IMR-90 (cell line): ENCODE data around the gene TIGIT. TPM values are rescaled to one million over a fixed set of nuclear protein-coding genes. Genes with fewer than 3 reads are reported as not detected.

Experiments used
- ATAC-seq: fragments of 200-7000 bp; cut with Tn5 transposase; 2 replicates; pipeline ENCODE4 v1.9.1; 2020; ENCODE audit warnings: low read depth, mild to moderate bottlenecking, moderate library complexity
- BruUV-seq: library from RNA; stranded (reverse); fragments of 400-500 nt; replicated peaks from 2 replicates; lab custom pipeline; 2021; lab: Mats Ljungman, UMichigan
- CTCF ChIA-PET: fragments of 300-600 bp; formaldehyde crosslinking; extraction: SDS; loops from one replicate; lab custom pipeline; 2021; ENCODE audit warnings: antibody characterized with exemption; lab: Yijun Ruan, JAX
- POLR2A ChIA-PET: fragments of 300-600 bp; sonication (Branson Sonifier 250); formaldehyde crosslinking; loops from one replicate; lab custom pipeline; 2022; ENCODE audit warnings: antibody characterized with exemption; ENCODE audit not compliant: unreplicated experiment; lab: Charles Lee
- DNase-seq: peaks from one replicate; pipeline ENCODE4 v3.0.0; 2013
- H2AFZ ChIP-seq: replicated peaks from 2 replicates; pipeline ENCODE3; 2013; ENCODE audit warnings: low read length, mild to moderate bottlenecking; ENCODE audit not compliant: poor library complexity
- H2AK5ac ChIP-seq: 2 replicates; pipeline ENCODE4 v1.6.1; 2013; ENCODE audit warnings: low read depth, low read length, inconsistent platforms
- H2AK9ac ChIP-seq: replicated peaks from 2 replicates; pipeline ENCODE3; 2013; ENCODE audit warnings: mild to moderate bottlenecking, low read depth, low read length, moderate library complexity; ENCODE audit not compliant: poor library complexity
- H2BK120ac ChIP-seq: 2 replicates; pipeline ENCODE4 v1.6.1; 2013; ENCODE audit warnings: low read depth, low read length, inconsistent platforms
- H2BK15ac ChIP-seq: 3 replicates; pipeline ENCODE4 v1.6.1; 2013; ENCODE audit warnings: low read depth, low read length, inconsistent platforms
- H2BK20ac ChIP-seq: 2 replicates; pipeline ENCODE4 v1.6.1; 2013; ENCODE audit warnings: low read depth, mild to moderate bottlenecking, inconsistent platforms, low read length, moderate library complexity
- H2BK5ac ChIP-seq: 2 replicates; pipeline ENCODE4 v1.6.1; 2013; ENCODE audit warnings: mild to moderate bottlenecking, low read depth, low read length, inconsistent platforms; ENCODE audit not compliant: poor library complexity, severe bottlenecking
- H3K14ac ChIP-seq: replicated peaks from 2 replicates; pipeline ENCODE4 v1.6.1; 2013; ENCODE audit warnings: low read depth, low read length, inconsistent platforms
- H3K18ac ChIP-seq: 2 replicates; pipeline ENCODE4 v1.6.1; 2013; ENCODE audit warnings: low read depth, low read length, control low read depth
- H3K23ac ChIP-seq: 2 replicates; pipeline ENCODE4 v1.6.1; 2013; ENCODE audit warnings: low read depth, low read length, inconsistent platforms
- H3K27ac ChIP-seq: 2 replicates; pipeline ENCODE4 v1.5.1; 2013; ENCODE audit warnings: mild to moderate bottlenecking, control low read depth, low read length; ENCODE audit not compliant: insufficient read depth
- H3K27me3 ChIP-seq: 2 replicates; pipeline ENCODE4 v1.6.1; 2013; ENCODE audit warnings: low read length; ENCODE audit not compliant: control insufficient read depth, insufficient read depth
- H3K36me3 ChIP-seq: 2 replicates; pipeline ENCODE4 v1.6.1; 2013; ENCODE audit warnings: low read length, mixed read lengths; ENCODE audit not compliant: control insufficient read depth, insufficient read depth
- H3K4ac ChIP-seq: 2 replicates; pipeline ENCODE4 v1.6.1; 2013; ENCODE audit warnings: low read depth, low read length, inconsistent platforms
- H3K4me1 ChIP-seq: 2 replicates; pipeline ENCODE4 v1.6.1; 2013; ENCODE audit warnings: low read length, mixed read lengths; ENCODE audit not compliant: control insufficient read depth, insufficient read depth
- H3K4me2 ChIP-seq: 2 replicates; pipeline ENCODE4 v1.6.1; 2013; ENCODE audit warnings: low read depth, mild to moderate bottlenecking, control low read depth, low read length, moderate library complexity
- H3K4me3 ChIP-seq: 2 replicates; pipeline ENCODE4 v1.5.1; 2013; ENCODE audit warnings: low read depth, mild to moderate bottlenecking, control low read depth, low read length, moderate library complexity; ENCODE audit not compliant: insufficient read depth
- H3K56ac ChIP-seq: 2 replicates; pipeline ENCODE4 v1.6.1; 2013; ENCODE audit warnings: low read length, inconsistent platforms; ENCODE audit not compliant: insufficient read depth; ENCODE audit errors: extremely low read depth
- H3K79me1 ChIP-seq, 2 experiments: 2 replicates each; pipeline ENCODE4 v1.6.1; 2013; ENCODE audit warnings: low read length in 2 of 2, inconsistent platforms in 1 of 2, low read depth in 1 of 2
- H3K9ac ChIP-seq: 2 replicates; pipeline ENCODE4 v1.6.1; 2013; ENCODE audit warnings: low read depth, low read length, control low read depth
- H3K9me1 ChIP-seq: 2 replicates; pipeline ENCODE4 v1.6.1; 2013; ENCODE audit warnings: low read length, inconsistent platforms; ENCODE audit not compliant: insufficient read depth
- H3K9me3 ChIP-seq: 2 replicates; pipeline ENCODE4 v1.6.1; 2013; ENCODE audit warnings: low read length; ENCODE audit not compliant: control insufficient read depth, insufficient read depth
- H4K20me1 ChIP-seq: 2 replicates; pipeline ENCODE4 v1.6.1; 2013; ENCODE audit warnings: low read length, inconsistent platforms; ENCODE audit not compliant: insufficient read depth
- H4K5ac ChIP-seq: 2 replicates; pipeline ENCODE4 v1.6.1; 2013; ENCODE audit warnings: mild to moderate bottlenecking, low read depth, low read length, control low read depth
- H4K8ac ChIP-seq, 2 experiments: 2 replicates each; pipeline ENCODE4 v1.6.1; 2013; ENCODE audit warnings: low read depth in 2 of 2, low read length in 2 of 2, control low read depth in 1 of 2, inconsistent platforms in 1 of 2
- H4K91ac ChIP-seq: 2 replicates; pipeline ENCODE4 v1.6.1; 2013; ENCODE audit warnings: low read depth, low read length, inconsistent platforms; ENCODE audit not compliant: insufficient read depth
- CHD1 ChIP-seq: IDR thresholded peaks from 2 replicates; pipeline ENCODE4 v1.6.1; 2012; ENCODE audit warnings: low read depth, low read length, improper control_type of control experiment
- MAFK ChIP-seq: IDR thresholded peaks from 2 replicates; pipeline ENCODE4 v1.6.1; 2012; ENCODE audit warnings: low read depth, low read length, improper control_type of control experiment
- POLR2A ChIP-seq: IDR thresholded peaks from 2 replicates; pipeline ENCODE4 v1.6.1; 2012; ENCODE audit warnings: mild to moderate bottlenecking, low read depth, low read length
- RFX5 ChIP-seq: IDR thresholded peaks from 2 replicates; pipeline ENCODE4 v1.8.0; 2012; ENCODE audit warnings: low read depth, mild to moderate bottlenecking, low read length, moderate library complexity
- SMC3 ChIP-seq: fragments of 150-350 bp; IDR thresholded peaks from 2 replicates; pipeline ENCODE4 v1.6.1; 2016; ENCODE audit warnings: low read depth, mild to moderate bottlenecking, antibody characterized with exemption, low read length, moderate library complexity
- WGBS, 2 experiments: methylation state at CpG; one replicate each; pipeline versions ENCODE4 v1.1.5 to v1.1.7; 2013; ENCODE audit warnings: missing lambda C conversion rate in 2 of 2; ENCODE audit not compliant: insufficient read length in 1 of 2; ENCODE audit errors: extremely low coverage in 2 of 2; 5-methylcytosine and 5-hydroxymethylcytosine counted together
- dilution Hi-C: fragments of 300-500 bp; cut with HindIII; formaldehyde crosslinking; loops from one replicate; pipeline ENCODE4 v1.14.3; 2018; ENCODE audit warnings: low sequenced_read_pairs; ENCODE audit not compliant: unreplicated experiment
- in situ Hi-C: fragments of 300-500 bp; cut with MboI; formaldehyde crosslinking; loops from 3 replicates; pipeline ENCODE4 v1.14.3; 2019; ENCODE audit warnings: low sequenced_read_pairs, inconsistent platforms, mixed read lengths
- intact Hi-C: fragments of 100-400 bp; cut with micrococcal nuclease; formaldehyde crosslinking; loops from 2 replicates; pipeline ENCODE4 v1.10.0; 2022
- polyA plus RNA-seq, 3 experiments: library from polyadenylated mRNA; depleted of rRNA; stranded (reverse); fragments of >200 nt; gene quantifications; 2 replicates each; pipeline ENCODE4 v1.2.3, GENCODE V29; 2012; ENCODE audit warnings: low replicate concordance in 1 of 3
- total RNA-seq: library from RNA; depleted of rRNA; stranded (reverse); fragments of >200 nt; gene quantifications from 2 replicates; pipeline ENCODE4 v1.2.3, GENCODE V29; 2012

TIGIT gene
- total and polyA plus RNA-seq, 2 of the 4 experiments (the other 2 are of a cell fraction): not detected

- ChIA-PET POLR2A (no interaction called here), CTCF (no interaction called here)
- H3K79me1 ChIP-seq: peaks cover 0 to 8% of the 10 kb centered on the region in 2 experiments; a peak in 1 of 4 replicates
- no peak overlapping the region for H3K4ac ChIP-seq
- BruUV-seq: no TSS peak
- H2BK5ac ChIP-seq: no peak overlapping the region
- no peak overlapping the region for H2BK120ac ChIP-seq
- in situ Hi-C loops: no loop called here
- H3K4me1 ChIP-seq: peaks cover 3% of the 10 kb centered on the region; the same call in 1 of the 2 replicates
- peaks cover 5% of the 10 kb centered on the region; the same call in 1 of the 2 replicates for H3K9me1 ChIP-seq
- intact Hi-C loops: no loop called here
- H3K23ac ChIP-seq: no peak overlapping the region
- H3K4me3 ChIP-seq: no peak overlapping the region
- H2AK9ac ChIP-seq: no peak overlapping the region
- no peaks in the 10 kb centered on the region for H3K27me3 ChIP-seq
- DNase-seq: no peak
- H3K18ac ChIP-seq: no peak overlapping the region
- H2BK15ac ChIP-seq: no peak overlapping the region
- no peak overlapping the region for H4K8ac ChIP-seq
- H3K14ac ChIP-seq: no peak overlapping the region
- no peak overlapping the region for H3K56ac ChIP-seq
- H4K91ac ChIP-seq: no peak overlapping the region
- H3K9ac ChIP-seq: no peak overlapping the region
- no peak overlapping the region for H2AFZ ChIP-seq
- no peak overlapping the region for H4K5ac ChIP-seq
- H3K9me3 ChIP-seq: no peaks in the 10 kb centered on the region
- H3K27ac ChIP-seq: no peak overlapping the region
- ATAC-seq: no peak
- H3K36me3 ChIP-seq: no peaks in the 10 kb centered on the region
- H2AK5ac ChIP-seq: no peak overlapping the region
- H2BK20ac ChIP-seq: no peak overlapping the region
- H4K20me1 ChIP-seq: no peaks in the 10 kb centered on the region
- dilution Hi-C loops: no loop called here
- WGBS, 2 experiments: no CpG with 5 or more reads among the region's 1 CpG
- TF ChIP-seq RFX5: no peak
- TF ChIP-seq CHD1: no peak
- no peak for TF ChIP-seq MAFK
- no peak for TF ChIP-seq POLR2A
- no peak for TF ChIP-seq SMC3
- H3K4me2 ChIP-seq: no peak overlapping the region
These were observed 26.4 kb downstream of the TIGIT start for GRCh38 chr3:114320246-114320645.
